NCI-H1930 (cell line): ENCODE measurements around the gene PIK3CD.

Source experiments
- DNase-seq, 2 experiments: peaks; one replicate each; lab custom pipeline; 2025; lab: John Stamatoyannopoulos, UW

PIK3CD gene

GRCh38 chr1:9774712-9775679, 123.5 kb downstream of the PIK3CD start:
- no peak for DNase-seq

GRCh38 chr1:9776685-9777084, 125.2 kb downstream of the PIK3CD start:
- no peak for DNase-seq
